PFSK-1 (cell line): ENCODE measurements around the gene THOC6.

ENCODE experiments used
- FOXP2 ChIP-seq: optimal IDR thresholded peaks from 2 replicates; pipeline ENCODE3; 2011; ENCODE audit warnings: borderline replicate concordance, control low read depth, inconsistent platforms; ENCODE audit not compliant: insufficient read depth; ENCODE audit errors: extremely low read length, extremely low read depth
- POLR2AphosphoS5 ChIP-seq: IDR thresholded peaks from 2 replicates; pipeline ENCODE4 v1.6.1; 2012; ENCODE audit warnings: low read depth, mild to moderate bottlenecking, control low read depth, low read length, moderate library complexity
- SIN3A ChIP-seq: IDR thresholded peaks from 2 replicates; pipeline ENCODE4 v1.6.1; 2012; ENCODE audit warnings: mild to moderate bottlenecking, low read length, moderate library complexity, borderline replicate concordance; ENCODE audit not compliant: insufficient read depth
- TAF1 ChIP-seq: IDR thresholded peaks from 2 replicates; pipeline ENCODE4 v1.6.1; 2012; ENCODE audit warnings: low read length, control low read depth, borderline replicate concordance; ENCODE audit not compliant: insufficient read depth
- TF ChIP-seq, protein P1 (sequence below), 2 experiments: IDR thresholded peaks; 2 replicates each; pipeline versions ENCODE4 v1.6.1 to v1.8.0; 2011 to 2012; ENCODE audit warnings: low read depth in 2 of 2, low read length in 2 of 2, control low read depth in 1 of 2, inconsistent platforms in 1 of 2, mild to moderate bottlenecking in 1 of 2, moderate library complexity in 1 of 2; ENCODE audit not compliant: insufficient read depth in 1 of 2

Gene THOC6

DNA sequence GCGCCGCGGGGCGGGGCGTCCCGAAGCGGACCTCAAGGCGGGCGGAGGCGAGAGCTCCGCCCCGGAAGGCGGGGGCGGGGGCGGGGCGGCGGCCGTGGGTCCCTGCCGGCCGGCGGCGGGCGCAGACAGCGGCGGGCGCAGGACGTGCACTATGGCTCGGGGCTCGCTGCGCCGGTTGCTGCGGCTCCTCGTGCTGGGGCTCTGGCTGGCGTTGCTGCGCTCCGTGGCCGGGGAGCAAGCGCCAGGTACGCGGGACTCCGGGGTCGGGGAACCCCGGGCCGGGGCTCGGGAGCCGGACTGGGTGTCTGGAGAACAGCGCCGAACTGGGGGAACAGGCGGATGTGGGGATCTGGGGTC, 3.6 kb upstream of the THOC6 start, which contains the start of gene TNFRSF12A:
TNFRSF12A (plus strand) TSS at position 122 of the 357 bp plus-strand sequence; CDS start at position 152, 30 bp downstream.
- TF ChIP-seq TAF1 (peak; percentile 59; the same call in 1 of the 2 replicates), POLR2AphosphoS5 (peak; percentile 81)
- TF ChIP-seq, protein P1, sequence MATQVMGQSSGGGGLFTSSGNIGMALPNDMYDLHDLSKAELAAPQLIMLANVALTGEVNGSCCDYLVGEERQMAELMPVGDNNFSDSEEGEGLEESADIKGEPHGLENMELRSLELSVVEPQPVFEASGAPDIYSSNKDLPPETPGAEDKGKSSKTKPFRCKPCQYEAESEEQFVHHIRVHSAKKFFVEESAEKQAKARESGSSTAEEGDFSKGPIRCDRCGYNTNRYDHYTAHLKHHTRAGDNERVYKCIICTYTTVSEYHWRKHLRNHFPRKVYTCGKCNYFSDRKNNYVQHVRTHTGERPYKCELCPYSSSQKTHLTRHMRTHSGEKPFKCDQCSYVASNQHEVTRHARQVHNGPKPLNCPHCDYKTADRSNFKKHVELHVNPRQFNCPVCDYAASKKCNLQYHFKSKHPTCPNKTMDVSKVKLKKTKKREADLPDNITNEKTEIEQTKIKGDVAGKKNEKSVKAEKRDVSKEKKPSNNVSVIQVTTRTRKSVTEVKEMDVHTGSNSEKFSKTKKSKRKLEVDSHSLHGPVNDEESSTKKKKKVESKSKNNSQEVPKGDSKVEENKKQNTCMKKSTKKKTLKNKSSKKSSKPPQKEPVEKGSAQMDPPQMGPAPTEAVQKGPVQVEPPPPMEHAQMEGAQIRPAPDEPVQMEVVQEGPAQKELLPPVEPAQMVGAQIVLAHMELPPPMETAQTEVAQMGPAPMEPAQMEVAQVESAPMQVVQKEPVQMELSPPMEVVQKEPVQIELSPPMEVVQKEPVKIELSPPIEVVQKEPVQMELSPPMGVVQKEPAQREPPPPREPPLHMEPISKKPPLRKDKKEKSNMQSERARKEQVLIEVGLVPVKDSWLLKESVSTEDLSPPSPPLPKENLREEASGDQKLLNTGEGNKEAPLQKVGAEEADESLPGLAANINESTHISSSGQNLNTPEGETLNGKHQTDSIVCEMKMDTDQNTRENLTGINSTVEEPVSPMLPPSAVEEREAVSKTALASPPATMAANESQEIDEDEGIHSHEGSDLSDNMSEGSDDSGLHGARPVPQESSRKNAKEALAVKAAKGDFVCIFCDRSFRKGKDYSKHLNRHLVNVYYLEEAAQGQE (IDR thresholded peaks at IDR 0.05; ENCODE audit: insufficient read depth in 1 of 2, low read depth in 2 of 2, low read length in 2 of 2): no peak; a peak in 2 of 4 replicates

DNA sequence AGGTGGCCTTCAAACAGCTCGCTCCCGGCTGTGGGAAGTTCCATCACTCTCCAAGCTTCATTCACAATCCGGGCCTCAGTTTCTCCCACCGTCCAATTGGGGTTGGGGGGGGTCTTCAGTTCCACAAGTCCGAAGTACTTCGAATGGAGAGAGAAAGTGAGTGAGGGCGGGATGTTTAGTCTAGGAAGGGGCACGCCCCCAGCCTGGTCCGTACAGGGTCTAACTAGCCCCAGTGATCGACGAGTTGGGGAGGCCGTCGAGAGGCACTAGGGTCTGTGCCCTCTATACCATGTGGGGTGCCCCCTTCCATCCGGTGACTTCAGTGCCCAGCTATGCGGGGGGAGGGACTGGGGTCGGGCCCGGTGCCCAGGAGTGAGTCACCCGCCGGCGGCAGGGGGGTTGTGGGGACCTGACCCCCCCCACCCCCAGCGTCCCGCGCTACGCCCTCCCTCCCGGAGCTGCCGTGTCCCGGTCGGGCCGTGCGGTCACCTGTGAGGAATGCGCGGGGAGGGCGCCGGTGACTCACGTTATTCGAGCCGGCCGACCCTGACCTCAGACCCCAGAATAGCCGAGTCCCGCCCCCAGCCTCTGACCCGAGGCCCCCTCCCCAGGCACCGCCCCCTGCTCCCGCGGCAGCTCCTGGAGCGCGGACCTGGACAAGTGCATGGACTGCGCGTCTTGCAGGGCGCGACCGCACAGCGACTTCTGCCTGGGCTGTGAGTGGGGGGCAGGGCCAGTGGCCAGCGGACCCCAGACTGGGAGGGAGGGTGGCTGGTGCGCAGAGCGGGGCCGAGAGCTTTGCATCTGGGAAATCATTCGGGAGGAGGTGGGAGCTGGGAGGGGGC, 3.0 kb upstream of the THOC6 start:
- TF ChIP-seq, protein P1 (IDR thresholded peaks at IDR 0.05; ENCODE audit: insufficient read depth in 1 of 2, low read depth in 2 of 2, low read length in 2 of 2): no peak
- TF ChIP-seq POLR2AphosphoS5 (0 out of 2 replicates have a peak, but pooled peaks have one; percentile 31), TAF1 (no peak), FOXP2 (no peak), SIN3A (peak; percentile 7; the same call in 1 of the 2 replicates)

DNA sequence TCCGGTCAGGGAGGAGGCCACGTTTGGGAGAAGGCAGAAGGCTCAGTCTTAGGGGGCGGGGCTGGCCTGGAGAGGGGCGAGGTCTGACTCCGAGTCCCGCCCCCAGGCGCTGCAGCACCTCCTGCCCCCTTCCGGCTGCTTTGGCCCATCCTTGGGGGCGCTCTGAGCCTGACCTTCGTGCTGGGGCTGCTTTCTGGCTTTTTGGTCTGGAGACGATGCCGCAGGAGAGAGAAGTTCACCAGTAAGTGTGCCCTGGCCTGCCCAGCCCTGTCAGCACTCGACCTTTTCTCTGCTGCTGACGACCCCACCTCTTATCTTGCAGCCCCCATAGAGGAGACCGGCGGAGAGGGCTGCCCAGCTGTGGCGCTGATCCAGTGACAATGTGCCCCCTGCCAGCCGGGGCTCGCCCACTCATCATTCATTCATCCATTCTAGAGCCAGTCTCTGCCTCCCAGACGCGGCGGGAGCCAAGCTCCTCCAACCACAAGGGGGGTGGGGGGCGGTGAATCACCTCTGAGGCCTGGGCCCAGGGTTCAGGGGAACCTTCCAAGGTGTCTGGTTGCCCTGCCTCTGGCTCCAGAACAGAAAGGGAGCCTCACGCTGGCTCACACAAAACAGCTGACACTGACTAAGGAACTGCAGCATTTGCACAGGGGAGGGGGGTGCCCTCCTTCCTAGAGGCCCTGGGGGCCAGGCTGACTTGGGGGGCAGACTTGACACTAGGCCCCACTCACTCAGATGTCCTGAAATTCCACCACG, 2.2 kb upstream of the THOC6 start:
- no peak; the same call in 1 of the 2 replicates for TF ChIP-seq POLR2AphosphoS5
- TF ChIP-seq TAF1: 0 out of 2 replicates have a peak, but pooled peaks have one; percentile 29

DNA sequence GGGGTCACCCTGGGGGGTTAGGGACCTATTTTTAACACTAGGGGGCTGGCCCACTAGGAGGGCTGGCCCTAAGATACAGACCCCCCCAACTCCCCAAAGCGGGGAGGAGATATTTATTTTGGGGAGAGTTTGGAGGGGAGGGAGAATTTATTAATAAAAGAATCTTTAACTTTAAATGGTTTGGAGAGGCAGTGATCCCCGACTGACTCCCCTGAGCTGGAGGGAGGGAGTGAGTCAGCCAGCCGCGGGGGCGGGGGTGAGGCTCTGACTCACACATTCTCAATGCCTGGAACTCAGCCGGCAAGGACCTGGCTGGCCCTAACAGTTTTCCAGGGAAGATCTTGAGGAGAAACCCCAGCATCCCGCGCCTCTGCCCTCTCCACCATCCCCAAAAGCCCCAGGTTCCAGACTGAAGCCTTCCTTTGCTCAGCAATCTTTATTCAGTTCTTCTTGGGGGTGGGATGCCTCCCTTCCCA, 1.6 kb upstream of the THOC6 start:
- no peak; the same call in 1 of the 2 replicates for TF ChIP-seq POLR2AphosphoS5
- TF ChIP-seq, protein P1 (IDR thresholded peaks at IDR 0.05; ENCODE audit: insufficient read depth in 1 of 2, low read depth in 2 of 2, low read length in 2 of 2): no peak

DNA sequence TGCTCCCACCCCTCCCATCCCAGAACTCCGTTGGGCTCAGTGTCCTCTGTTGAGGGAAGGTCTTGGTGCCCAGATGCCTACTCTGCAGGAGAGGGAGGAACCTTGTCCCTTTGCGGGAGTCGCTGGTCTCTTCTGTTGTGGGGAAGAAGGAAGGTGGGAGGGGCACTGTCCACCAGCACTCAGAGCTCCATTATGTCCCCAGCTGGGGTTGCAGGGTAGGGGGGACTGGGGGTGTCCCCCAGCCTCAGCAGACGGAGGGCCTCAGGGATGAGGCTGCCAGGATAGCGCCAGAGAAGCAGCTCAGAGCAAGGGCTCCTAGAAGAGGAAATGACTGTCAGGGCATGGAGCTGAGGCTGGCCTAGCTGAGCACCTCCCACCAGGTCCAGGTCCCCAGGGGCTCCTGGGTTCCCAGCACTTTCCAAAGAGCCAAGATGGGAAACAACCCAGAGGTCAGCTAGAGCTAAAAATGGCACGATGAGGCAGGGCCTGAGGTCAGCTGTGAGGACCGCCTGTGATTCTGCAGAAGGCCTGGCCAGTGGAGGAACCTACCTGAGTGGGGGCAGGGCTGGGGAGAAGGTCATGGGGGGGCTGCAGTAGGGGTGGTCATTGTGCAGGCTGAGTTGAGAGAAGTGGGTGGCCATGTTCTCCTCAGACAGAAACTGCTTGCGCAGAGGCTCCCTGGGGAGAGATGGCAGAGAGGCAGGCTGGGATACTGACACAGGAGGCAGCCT, 986 bp upstream of the THOC6 start:
- TF ChIP-seq FOXP2: no peak
- no peak for TF ChIP-seq SIN3A
- TF ChIP-seq, protein P1 (IDR thresholded peaks at IDR 0.05; ENCODE audit: insufficient read depth in 1 of 2, low read depth in 2 of 2, low read length in 2 of 2): no peak
- TF ChIP-seq POLR2AphosphoS5: no peak; the same call in 1 of the 2 replicates
- TF ChIP-seq TAF1: no peak
